Activated naive CD4-positive, alpha-beta T cell treated with anti-CD3 and anti-CD28 coated beads for 36 hours (primary cell): Measurements from ENCODE around the gene CA5B. TPM values are rescaled to one million over a fixed set of nuclear protein-coding genes. Genes with fewer than 3 reads are reported as not detected.
"Not testable (repeated sequence)": the region's sequence is repeated elsewhere in the genome, so short reads cannot be mapped to it uniquely, and the experiment has no call there.

Source experiments
- CTCF ChIA-PET: fragments of 350-600 bp; sonication (Branson Sonifier 250); formaldehyde crosslinking; loops from one replicate; lab custom pipeline; 2021; ENCODE audit warnings: antibody characterized with exemption; lab: Charles Lee
- DNase-seq: peaks from one replicate; pipeline ENCODE4 v3.0.0-alpha.2; 2020
- H3K27ac Mint-ChIP-seq: one replicate; pipeline ENCODE4 v1.8.0; 2021; ENCODE audit warnings: mild to moderate bottlenecking, mixed read lengths
- H3K27me3 Mint-ChIP-seq: one replicate; pipeline ENCODE4 v1.8.0; 2021; ENCODE audit warnings: low read depth, mixed read lengths
- H3K36me3 Mint-ChIP-seq: one replicate; pipeline ENCODE4 v1.8.0; 2021; ENCODE audit warnings: low read depth, mixed read lengths
- H3K4me1 Mint-ChIP-seq: one replicate; pipeline ENCODE4 v1.8.0; 2021; ENCODE audit warnings: low read depth, mixed read lengths
- H3K4me3 Mint-ChIP-seq: one replicate; pipeline ENCODE4 v1.8.0; 2021; ENCODE audit warnings: mild to moderate bottlenecking, moderate library complexity, mixed read lengths
- H3K9me3 Mint-ChIP-seq: one replicate; pipeline ENCODE4 v1.8.0; 2021; ENCODE audit warnings: mixed read lengths
- intact Hi-C: fragments of 100-400 bp; cut with micrococcal nuclease; formaldehyde crosslinking; loops from one replicate; pipeline ENCODE4 v1.15.1; 2023
- total RNA-seq, 2 experiments: library from RNA; stranded (reverse); gene quantifications; one replicate each; pipeline ENCODE4 v1.2.3, GENCODE V29; 2021

CA5B gene
- total RNA-seq, 2 experiments from 2014 or later, result 7.0 to 9.5 TPM

GRCh38 chrX:15751155-15751819, 13.2 kb downstream of the CA5B start:
- Mint-ChIP-seq H3K27me3 (no peaks in the 10 kb centered on the region), H3K36me3 (peaks cover 1% of the 10 kb centered on the region), H3K27ac (peak overlapping the region; percentile 92), H3K4me1 (peaks cover 65% of the 10 kb centered on the region), H3K4me3 (peak overlapping the region; percentile 27), H3K9me3 (no peaks in the 10 kb centered on the region)
- CTCF ChIA-PET, result interaction anchor here (1.9 kb wide), 1 partner anchor 13 kb away, joined by 7 read pairs; the partner anchor contains the start of gene CA5B
- intact Hi-C loops, result loop anchor here (1.0 to 10.0 kb wide), 5 partner anchors 41 to 416 kb away; partner anchors contain the start of genes AP1S2, PIGA, PIR and ZRSR2
- no peak for DNase-seq

GRCh38 chrX:15755091-15755490, 17.0 kb downstream of the CA5B start:
- Mint-ChIP-seq H3K27me3 (no peaks in the 10 kb centered on the region), H3K27ac (no peak overlapping the region), H3K36me3 (no peaks in the 10 kb centered on the region), H3K9me3 (no peaks in the 10 kb centered on the region), H3K4me3 (no peak overlapping the region), H3K4me1 (peaks cover 51% of the 10 kb centered on the region)
- CTCF ChIA-PET, result interaction anchor here (2.0 kb wide), 1 partner anchor 35 kb away, joined by 4 read pairs; no protein-coding TSS in a partner anchor
- DNase-seq, result no peak
- intact Hi-C loops, result loop anchor here (10.0 kb wide), 1 partner anchor 260 kb away; the partner anchor contains the start of gene PIR

GRCh38 chrX:15758140-15758539, 20.1 kb downstream of the CA5B start:
- Mint-ChIP-seq H3K27me3 (no peaks in the 10 kb centered on the region), H3K9me3 (no peaks in the 10 kb centered on the region), H3K27ac (peak overlapping the region; percentile 25), H3K36me3 (no peaks in the 10 kb centered on the region), H3K4me1 (peaks cover 42% of the 10 kb centered on the region), H3K4me3 (no peak overlapping the region)
- DNase-seq, result peak; percentile 13
- CTCF ChIA-PET, result interaction anchor here (0.6 to 1.3 kb wide), 2 partner anchors 16 to 63 kb away, joined by 3 read pairs; no protein-coding TSS in a partner anchor
- intact Hi-C loops, result loop anchor here (1.0 to 10.0 kb wide), 2 partner anchors 71 to 263 kb away; partner anchors contain the start of gene PIR

GRCh38 chrX:15759886-15760285, 21.8 kb downstream of the CA5B start:
- CTCF ChIA-PET, result interaction anchor here (0.7 kb wide), 1 partner anchor 289 kb away, joined by 3 read pairs; no protein-coding TSS in a partner anchor
- H3K9me3 Mint-ChIP-seq, H3K4me3 Mint-ChIP-seq, DNase-seq, H3K27me3 Mint-ChIP-seq, H3K36me3 Mint-ChIP-seq: not testable (repeated sequence)
- intact Hi-C loops, result loop anchor here (2.0 to 10.0 kb wide), 4 partner anchors 213 to 915 kb away; partner anchors contain the start of genes GRPR and PIR
- Mint-ChIP-seq H3K27ac (peak overlapping the region; percentile 61), H3K4me1 (peaks cover 33% of the 10 kb centered on the region)

GRCh38 chrX:15761564-15762191, 23.6 kb downstream of the CA5B start:
- intact Hi-C loops, result loop anchor here (1.0 to 10.0 kb wide), 7 partner anchors 55 to 913 kb away; partner anchors contain the start of genes AP1S2 and GRPR
- Mint-ChIP-seq H3K4me3 (no peak overlapping the region), H3K27ac (peak overlapping the region; percentile 46), H3K36me3 (no peaks in the 10 kb centered on the region), H3K4me1 (peaks cover 35% of the 10 kb centered on the region), H3K27me3 (no peaks in the 10 kb centered on the region), H3K9me3 (no peaks in the 10 kb centered on the region)
- DNase-seq, result peak; percentile 55
- CTCF ChIA-PET, result no interaction called here

GRCh38 chrX:15769300-15769954, 31.4 kb downstream of the CA5B start:
- CTCF ChIA-PET, result no interaction called here
- H3K4me3 Mint-ChIP-seq, result no peak overlapping the region
- no peaks in the 10 kb centered on the region for H3K36me3 Mint-ChIP-seq
- no peak overlapping the region for H3K27ac Mint-ChIP-seq
- no peaks in the 10 kb centered on the region for H3K27me3 Mint-ChIP-seq
- intact Hi-C loops, result loop anchor here (10.0 kb wide), 1 partner anchor 905 kb away; no protein-coding TSS in a partner anchor
- no peaks in the 10 kb centered on the region for H3K9me3 Mint-ChIP-seq
- peaks cover 12% of the 10 kb centered on the region for H3K4me1 Mint-ChIP-seq
- DNase-seq, result no peak

- H3K9me3 Mint-ChIP-seq, result no peaks in the 10 kb centered on the region
- H3K4me1 Mint-ChIP-seq, result peaks cover 6% of the 10 kb centered on the region
- H3K27me3 Mint-ChIP-seq, result no peaks in the 10 kb centered on the region
- intact Hi-C loops, result no loop called here
- CTCF ChIA-PET, result interaction anchor here (0.7 kb wide), 1 partner anchor 23 kb away, joined by 3 read pairs; no protein-coding TSS in a partner anchor
- peak overlapping the region; percentile 64 for H3K4me3 Mint-ChIP-seq
- DNase-seq, result no peak
- peaks cover 2% of the 10 kb centered on the region for H3K36me3 Mint-ChIP-seq
- peak overlapping the region; percentile 85 for H3K27ac Mint-ChIP-seq
Observed at GRCh38 chrX:15781961-15782699, 44.1 kb downstream of the CA5B start.

GRCh38 chrX:15785176-15785750, 47.2 kb downstream of the CA5B start:
- no peak for DNase-seq

GRCh38 chrX:15786915-15787314, 48.8 kb downstream of the CA5B start:
- Mint-ChIP-seq H3K36me3 (peaks cover 2% of the 10 kb centered on the region), H3K4me1 (peaks cover 2% of the 10 kb centered on the region), H3K27me3 (no peaks in the 10 kb centered on the region), H3K9me3 (no peaks in the 10 kb centered on the region), H3K4me3 (no peak overlapping the region), H3K27ac (no peak overlapping the region)
- intact Hi-C loops, result no loop called here
- CTCF ChIA-PET, result no interaction called here
- DNase-seq, result no peak

More at GRCh38 chrX:15785176-15785750, 47.2 kb downstream of the CA5B start:
- CTCF ChIA-PET, result no interaction called here
- no peaks in the 10 kb centered on the region for H3K9me3 Mint-ChIP-seq
- H3K27me3 Mint-ChIP-seq, result no peaks in the 10 kb centered on the region
- peaks cover 2% of the 10 kb centered on the region for H3K36me3 Mint-ChIP-seq
- no peak overlapping the region for H3K4me3 Mint-ChIP-seq
- H3K27ac Mint-ChIP-seq, result peak overlapping the region; percentile 18
- peaks cover 2% of the 10 kb centered on the region for H3K4me1 Mint-ChIP-seq
- intact Hi-C loops, result no loop called here

GRCh38 chrX:15789979-15790768, 52.1 kb downstream of the CA5B start, which contains the start of gene ZRSR2:
Gene ZRSR2 (plus strand): TSS chrX:15790484. CDS start chrX:15790496, 12 bp downstream.
- H3K4me3 Mint-ChIP-seq, result no peak within 1 kb of the TSS
- intact Hi-C loops, result loop anchor here (1.0 to 10.0 kb wide), 8 partner anchors 27 to 929 kb away; partner anchors contain the start of genes AP1S2, CA5B, PIGA and PIR
- no peak within 1 kb of the TSS for H3K27ac Mint-ChIP-seq
- peaks cover 2% of the 10 kb centered on the region for H3K36me3 Mint-ChIP-seq
- peaks cover 16% of the 10 kb centered on the region for H3K4me1 Mint-ChIP-seq
- H3K27me3 Mint-ChIP-seq, result no peaks in the 10 kb centered on the region
- DNase-seq, result peak; percentile 88
- CTCF ChIA-PET, result interaction anchor here (0.7 kb wide), 1 partner anchor 35 kb away, joined by 4 read pairs; no protein-coding TSS in a partner anchor
- H3K9me3 Mint-ChIP-seq, result no peaks in the 10 kb centered on the region
